ENCODE measurements around the gene PER1. TPM values are rescaled to one million over a fixed set of nuclear protein-coding genes. Genes with fewer than 3 reads are reported as not detected.

Gene PER1
- total and polyA plus RNA-seq, 2 of the 13 experiments (the other 11 are each of a cell fraction or from before 2014, with no cell fraction given), result 2.6 to 3.6 TPM

DNA sequence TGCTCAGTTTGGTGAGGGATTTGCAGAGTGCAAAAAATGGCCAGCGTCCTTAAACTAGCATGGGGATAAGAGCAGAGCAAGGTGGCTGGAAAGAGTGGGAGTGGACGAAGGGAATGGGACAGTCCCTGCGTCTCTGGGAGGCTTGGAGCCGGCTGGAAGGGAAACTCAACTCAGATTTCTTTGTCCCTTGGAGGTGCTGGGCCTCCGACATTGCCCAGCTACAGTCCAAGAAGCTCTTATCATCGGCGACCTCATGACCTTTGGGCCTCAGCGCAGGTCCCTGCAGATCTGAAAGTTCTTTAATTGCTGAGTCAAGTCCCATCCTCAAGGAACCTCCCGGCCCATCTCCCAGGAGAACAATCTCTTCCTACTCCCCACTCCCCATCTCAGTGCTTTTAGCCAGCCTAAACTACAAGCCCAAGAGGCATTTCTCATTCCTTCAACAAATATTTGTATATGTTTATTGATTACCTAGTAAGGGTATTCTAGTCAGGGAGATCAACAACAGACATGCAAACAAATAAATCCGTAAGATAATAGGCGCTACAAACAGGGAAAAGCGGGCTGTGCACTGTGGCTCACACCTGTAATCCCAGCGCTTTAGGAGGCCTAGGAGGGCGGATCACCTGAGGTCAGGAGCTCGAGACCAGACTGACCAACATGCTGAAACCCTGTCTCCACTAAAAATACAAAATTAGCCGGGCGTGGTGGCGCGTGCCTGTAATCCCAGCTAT, 25.0 kb upstream of the PER1 start (continued):
- TF ChIP-seq ZEB1 (IDR thresholded peaks at IDR 0.05; ENCODE audit: insufficient replicate concordance, low read depth) (no peak), MTF1 (CRISPR knock-in tag; IDR thresholded peaks at IDR 0.05) (no peak), NCOR1 (IDR thresholded peaks at IDR 0.05; ENCODE audit: borderline replicate concordance, low read length) (no peak), ZNF17 (CRISPR knock-in tag; IDR thresholded peaks at IDR 0.05) (no peak), ZNF577 (CRISPR knock-in tag; IDR thresholded peaks at IDR 0.05; ENCODE audit: borderline replicate concordance, low read depth) (no peak), ZNF136 (CRISPR knock-in tag; IDR thresholded peaks at IDR 0.05; ENCODE audit: low read depth) (no peak), HDAC2 (CRISPR knock-in tag; IDR thresholded peaks at IDR 0.05) (no peak), ZNF776 (CRISPR knock-in tag; IDR thresholded peaks at IDR 0.05) (no peak), PHF21A (CRISPR knock-in tag; IDR thresholded peaks at IDR 0.05) (no peak), TAF15 (IDR thresholded peaks at IDR 0.05; ENCODE audit: low read depth, low read length, poor library complexity, severe bottlenecking) (no peak), ETV5 (CRISPR knock-in tag; IDR thresholded peaks at IDR 0.05; ENCODE audit: borderline replicate concordance) (no peak), MIER3 (CRISPR knock-in tag; IDR thresholded peaks at IDR 0.05; ENCODE audit: borderline replicate concordance) (no peak), FOXP1 (IDR thresholded peaks at IDR 0.05) (no peak), FOXP1 (CRISPR knock-in tag; IDR thresholded peaks at IDR 0.05) (peak; percentile 55; the same call in 1 of the 2 replicates), HNRNPL (IDR thresholded peaks at IDR 0.05; ENCODE audit: low read depth, low read length) (no peak), YEATS4 (CRISPR knock-in tag; IDR thresholded peaks at IDR 0.05; ENCODE audit: borderline replicate concordance) (0 out of 2 replicates have a peak, but pooled peaks have one; percentile 20), CBX2 (IDR thresholded peaks at IDR 0.05; ENCODE audit: low read depth, low read length) (no peak), CBX2 (CRISPR knock-in tag; IDR thresholded peaks at IDR 0.05; ENCODE audit: low read depth) (no peak), JUNB (CRISPR knock-in tag; IDR thresholded peaks at IDR 0.05; ENCODE audit: borderline replicate concordance) (no peak), PCBP2 (optimal IDR thresholded peaks at IDR 0.05; ENCODE audit: low read depth, low read length, poor library complexity, severe bottlenecking) (no peak), ZNF124 (CRISPR knock-in tag; IDR thresholded peaks at IDR 0.05) (no peak)
- TF ChIP-seq, protein P1, sequence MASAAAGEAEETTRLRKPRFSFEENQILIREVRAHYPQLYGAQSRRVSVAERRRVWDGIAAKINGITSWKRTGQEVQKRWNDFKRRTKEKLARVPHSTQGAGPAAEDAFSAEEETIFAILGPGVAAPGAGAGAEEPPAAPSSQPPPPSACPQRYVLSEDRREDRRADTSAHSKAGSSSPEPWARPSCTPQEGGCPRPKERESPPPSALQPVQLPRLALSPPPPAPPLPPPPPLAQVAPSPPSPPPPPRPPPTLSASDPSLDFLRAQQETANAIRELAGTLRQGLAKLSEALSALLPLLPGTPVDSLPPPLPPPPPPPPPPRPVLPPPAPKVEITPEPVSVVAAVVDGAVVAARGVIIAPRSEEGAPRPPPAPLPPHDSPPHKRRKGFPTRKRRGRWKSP (CRISPR knock-in tag; IDR thresholded peaks at IDR 0.05), result no peak
- TF ChIP-seq, protein P2, sequence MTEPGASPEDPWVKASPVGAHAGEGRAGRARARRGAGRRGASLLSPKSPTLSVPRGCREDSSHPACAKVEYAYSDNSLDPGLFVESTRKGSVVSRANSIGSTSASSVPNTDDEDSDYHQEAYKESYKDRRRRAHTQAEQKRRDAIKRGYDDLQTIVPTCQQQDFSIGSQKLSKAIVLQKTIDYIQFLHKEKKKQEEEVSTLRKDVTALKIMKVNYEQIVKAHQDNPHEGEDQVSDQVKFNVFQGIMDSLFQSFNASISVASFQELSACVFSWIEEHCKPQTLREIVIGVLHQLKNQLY (CRISPR knock-in tag; IDR thresholded peaks at IDR 0.05), result peak; percentile 9; the same call in 1 of the 2 replicates

All from HepG2 (cell line).